ENCODE results near the gene NKIRAS1.
"Not testable (repeated sequence)": the region's sequence is repeated elsewhere in the genome, so short reads cannot be mapped to it uniquely, and the experiment has no call there.

NKIRAS1 gene

GRCh38 chr3:23904545-23904944 lies 12.2 kb downstream of the NKIRAS1 start:
- DNase-seq (ENCODE audit: low spot score) = no peak

- no peak for DNase-seq (ENCODE audit: low spot score)
Observed at GRCh38 chr3:23900744-23901143, 16.0 kb downstream of the NKIRAS1 start.

GRCh38 chr3:23895181-23895580 lies 21.6 kb downstream of the NKIRAS1 start:
- DNase-seq (ENCODE audit: low spot score) = no peak

- DNase-seq (ENCODE audit: low spot score) = no peak
Observed at GRCh38 chr3:23894254-23895061, 22.3 kb downstream of the NKIRAS1 start.

DNA sequence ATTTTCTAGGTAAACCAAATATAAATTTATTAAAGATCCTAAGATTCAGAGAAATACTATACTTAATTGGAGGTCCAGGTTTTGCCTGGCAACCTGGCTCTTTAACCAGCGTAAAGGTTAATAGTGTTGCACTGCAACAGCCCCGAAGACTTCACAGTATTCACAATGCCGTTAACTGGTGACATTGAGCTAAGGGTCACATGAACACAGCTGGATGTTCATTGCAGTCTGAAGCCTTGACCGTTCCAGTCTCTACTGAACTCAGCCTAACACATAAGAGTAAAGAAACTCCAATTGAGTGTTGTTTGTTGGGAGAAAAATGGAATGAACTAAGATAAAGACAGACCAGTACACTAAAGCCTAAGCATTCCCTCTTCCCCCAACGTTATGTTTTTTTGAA lies 26.8 kb downstream of the NKIRAS1 start:
- DNase-seq (ENCODE audit: low spot score) = no peak

DNA sequence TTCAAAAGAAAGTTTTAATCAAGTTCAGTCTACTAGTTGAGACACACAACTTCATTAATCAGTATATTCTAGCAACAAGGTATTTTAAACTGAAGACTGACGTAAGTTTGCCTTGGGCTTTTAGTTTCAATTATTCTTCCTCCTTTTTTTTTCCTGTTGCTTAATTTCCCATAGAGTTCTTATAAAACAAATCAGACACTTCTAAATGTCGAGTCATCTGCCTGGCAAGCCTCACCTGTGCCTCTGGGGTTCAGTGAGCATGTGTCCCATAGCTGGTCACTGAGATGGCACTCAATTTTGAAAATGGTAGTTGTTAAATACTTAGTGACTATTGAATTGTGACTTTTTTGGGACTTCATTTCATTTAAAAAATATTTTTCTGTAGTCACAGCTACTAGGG lies 27.4 kb downstream of the NKIRAS1 start:
- DNase-seq (ENCODE audit: low spot score) = no peak

- peak; percentile 9 for DNase-seq (ENCODE audit: low spot score)
Observed at GRCh38 chr3:23888617-23889228, 28.1 kb downstream of the NKIRAS1 start.

DNA sequence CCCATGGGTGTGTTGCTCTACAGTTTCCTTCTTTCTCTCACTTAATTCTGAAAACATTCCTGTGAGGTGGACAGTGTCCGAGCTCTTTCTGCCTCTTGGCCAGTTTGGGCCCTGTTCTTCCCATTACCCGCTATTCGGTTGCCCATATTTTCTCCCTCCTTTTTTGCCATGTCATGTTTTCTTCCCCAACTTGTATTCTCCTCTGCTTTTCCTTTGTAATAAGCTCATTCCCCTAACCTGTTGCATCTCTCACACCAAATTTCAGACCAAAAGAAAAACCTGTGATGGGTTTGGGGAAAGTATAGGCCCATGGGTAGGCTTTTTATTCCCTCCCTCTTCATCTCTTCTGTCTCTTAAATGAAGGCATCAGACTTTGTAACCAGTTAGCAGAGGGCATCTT lies 30.5 kb downstream of the NKIRAS1 start:
- DNase-seq (ENCODE audit: low spot score) = no peak

GRCh38 chr3:23885210-23885609 lies 31.6 kb downstream of the NKIRAS1 start:
- no peak for DNase-seq (ENCODE audit: low spot score)

GRCh38 chr3:23884481-23884880 lies 32.3 kb downstream of the NKIRAS1 start:
- no peak for DNase-seq (ENCODE audit: low spot score)

- DNase-seq (ENCODE audit: low spot score) = no peak
Observed at GRCh38 chr3:23882487-23882918, 34.3 kb downstream of the NKIRAS1 start.

DNA sequence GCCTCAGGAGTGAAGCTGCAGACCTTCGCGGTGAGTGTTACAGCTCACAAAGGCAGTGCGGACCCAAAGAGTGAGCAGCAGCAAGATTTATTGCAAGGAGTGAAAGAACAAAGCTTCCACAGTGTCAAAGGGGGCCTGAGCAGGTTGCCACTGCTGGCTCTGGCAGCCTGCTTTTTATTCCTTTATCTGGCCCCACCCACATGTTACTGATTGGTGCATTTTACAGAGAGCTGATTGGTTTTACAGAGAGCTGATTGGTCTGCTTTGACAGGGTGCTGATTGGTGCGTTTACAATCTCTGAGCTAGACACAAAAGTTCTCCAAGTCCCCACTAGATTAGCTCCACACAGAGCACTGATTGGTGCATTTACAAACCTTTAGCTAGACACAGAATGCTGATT lies 34.8 kb downstream of the NKIRAS1 start:
- not testable (repeated sequence) for DNase-seq (ENCODE audit: low spot score)

DNA sequence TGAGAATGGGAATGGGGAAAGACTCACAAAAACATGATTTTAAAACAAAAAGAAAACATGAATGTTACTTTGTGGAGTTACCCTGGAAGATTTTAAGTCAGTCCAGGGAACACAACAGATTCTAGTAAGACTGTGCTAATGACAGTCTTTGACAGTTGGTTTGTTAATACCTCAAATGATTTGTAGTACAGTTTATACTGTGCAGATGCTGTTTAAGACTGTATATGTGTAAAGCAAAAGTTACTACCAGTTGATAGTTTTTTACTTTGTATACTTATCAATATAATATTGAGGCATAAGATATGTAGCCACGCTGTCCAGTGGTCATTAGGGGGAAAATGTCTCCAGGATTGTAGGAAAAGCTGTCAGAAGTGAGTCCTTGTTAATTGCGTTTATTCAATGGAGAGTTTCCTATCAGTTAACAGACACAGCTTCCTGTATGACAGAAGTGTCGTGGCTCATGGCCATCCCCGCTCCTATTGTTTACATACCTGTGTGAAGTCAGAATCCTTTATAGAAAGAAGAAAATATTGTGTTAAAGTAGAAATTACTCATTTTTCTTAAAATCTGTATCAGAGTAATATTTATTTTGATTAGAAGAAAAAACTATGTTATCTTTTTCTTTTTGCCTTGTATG lies 36.0 kb downstream of the NKIRAS1 start:
- no peak for DNase-seq (ENCODE audit: low spot score)

DNA sequence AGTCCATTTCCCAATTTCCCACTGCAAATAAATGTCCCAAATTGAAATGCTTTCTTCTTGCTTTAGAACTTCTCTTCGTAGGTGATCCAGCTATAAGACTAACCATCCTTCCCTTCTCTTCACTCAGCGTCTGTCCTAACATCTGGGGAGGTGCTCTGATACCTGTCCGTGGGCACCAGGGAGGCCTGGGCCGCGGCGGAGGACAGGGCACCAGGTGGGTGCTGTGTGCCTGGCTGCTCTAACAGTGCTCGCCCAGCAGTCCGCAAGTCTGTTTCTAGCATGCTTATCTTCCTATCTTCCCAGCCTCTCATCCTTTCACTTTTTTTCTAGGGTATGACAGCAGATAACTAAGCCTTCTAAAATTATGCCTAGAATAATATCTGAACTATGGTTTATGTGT lies 37.3 kb downstream of the NKIRAS1 start:
- no peak for DNase-seq (ENCODE audit: low spot score)

DNA sequence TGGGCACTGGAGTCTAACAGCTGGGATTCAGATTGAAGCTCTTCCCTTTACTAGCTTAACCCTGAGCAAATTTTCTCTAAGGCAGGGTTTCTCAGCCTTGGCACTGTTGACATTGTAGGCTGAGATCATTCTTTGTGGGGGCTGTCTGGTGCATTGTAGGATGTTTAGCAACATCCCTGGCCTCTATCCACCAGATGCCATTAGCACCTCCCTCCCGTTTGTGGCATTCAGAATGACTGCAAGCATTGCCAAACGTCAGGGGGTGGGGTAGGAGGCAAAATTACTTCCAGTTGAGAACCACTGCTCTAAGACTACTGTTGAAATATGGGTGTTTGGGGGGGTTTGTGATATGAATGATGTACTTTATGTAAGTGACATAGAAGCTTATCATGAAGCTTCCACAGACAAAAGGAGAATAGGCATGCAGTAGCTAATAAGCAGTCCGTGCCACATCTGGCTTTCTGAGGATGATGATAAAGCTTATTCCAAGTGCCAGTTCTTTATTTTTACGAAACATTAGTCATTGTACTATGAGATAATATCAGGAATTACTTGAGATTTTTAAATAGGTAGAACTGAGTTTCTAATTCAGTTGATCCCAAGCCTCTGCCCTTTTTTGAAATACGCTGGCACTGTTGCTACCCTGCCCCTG lies 39.3 kb downstream of the NKIRAS1 start:
- no peak for DNase-seq (ENCODE audit: low spot score)

GRCh38 chr3:23876923-23877322 lies 39.9 kb downstream of the NKIRAS1 start:
- DNase-seq (ENCODE audit: low spot score) = no peak

- no peak for DNase-seq (ENCODE audit: low spot score)
Observed at GRCh38 chr3:23875113-23875725, 41.6 kb downstream of the NKIRAS1 start.

DNA sequence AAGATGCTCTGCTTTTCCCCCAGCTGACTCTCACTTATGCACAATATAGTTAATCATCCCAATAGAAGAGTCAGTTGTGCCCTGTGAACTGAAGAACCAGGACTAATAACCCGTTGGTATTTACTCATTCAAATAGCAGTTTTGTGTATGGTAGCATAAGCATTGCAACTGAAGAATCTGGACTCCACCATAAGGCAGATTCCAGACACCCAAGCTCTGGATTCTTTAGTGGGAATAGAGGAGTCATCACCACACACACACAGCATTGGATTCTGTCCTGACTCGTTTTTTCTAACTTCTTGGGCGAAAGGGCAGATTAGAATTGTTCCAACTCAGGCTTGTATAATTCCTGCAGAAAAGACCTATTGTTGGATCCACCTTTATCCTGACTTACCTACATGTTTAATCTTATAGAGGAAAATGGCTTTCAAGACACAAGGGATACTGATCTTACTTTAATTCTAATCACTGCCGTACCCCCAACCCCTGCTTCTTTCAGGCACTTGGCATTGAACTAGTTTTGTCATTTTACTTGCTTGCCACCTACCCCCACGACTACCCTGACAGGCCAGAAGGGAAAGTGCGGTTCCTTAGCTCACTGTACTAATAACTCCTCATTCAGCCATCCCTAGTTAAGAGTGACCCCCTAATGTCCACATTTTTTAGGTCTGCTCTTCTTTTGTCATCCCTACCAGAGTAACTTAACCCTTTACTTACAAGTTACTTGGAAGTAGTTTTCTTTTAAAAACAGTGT lies 42.3 kb downstream of the NKIRAS1 start:
- DNase-seq (ENCODE audit: low spot score) = no peak

GRCh38 chr3:23873941-23874340 lies 42.8 kb downstream of the NKIRAS1 start:
- no peak for DNase-seq (ENCODE audit: low spot score)

GRCh38 chr3:23872330-23872729 lies 44.5 kb downstream of the NKIRAS1 start:
- DNase-seq (ENCODE audit: low spot score) = no peak

GRCh38 chr3:23871361-23871760 lies 45.4 kb downstream of the NKIRAS1 start:
- DNase-seq (ENCODE audit: low spot score) = not testable (repeated sequence)

GRCh38 chr3:23870663-23871043 lies 46.1 kb downstream of the NKIRAS1 start:
- not testable (repeated sequence) for DNase-seq (ENCODE audit: low spot score)

Measured in SW480 (cell line).